Measurements from ENCODE around the gene ADAM22.

- TF ChIP-seq, protein P1, sequence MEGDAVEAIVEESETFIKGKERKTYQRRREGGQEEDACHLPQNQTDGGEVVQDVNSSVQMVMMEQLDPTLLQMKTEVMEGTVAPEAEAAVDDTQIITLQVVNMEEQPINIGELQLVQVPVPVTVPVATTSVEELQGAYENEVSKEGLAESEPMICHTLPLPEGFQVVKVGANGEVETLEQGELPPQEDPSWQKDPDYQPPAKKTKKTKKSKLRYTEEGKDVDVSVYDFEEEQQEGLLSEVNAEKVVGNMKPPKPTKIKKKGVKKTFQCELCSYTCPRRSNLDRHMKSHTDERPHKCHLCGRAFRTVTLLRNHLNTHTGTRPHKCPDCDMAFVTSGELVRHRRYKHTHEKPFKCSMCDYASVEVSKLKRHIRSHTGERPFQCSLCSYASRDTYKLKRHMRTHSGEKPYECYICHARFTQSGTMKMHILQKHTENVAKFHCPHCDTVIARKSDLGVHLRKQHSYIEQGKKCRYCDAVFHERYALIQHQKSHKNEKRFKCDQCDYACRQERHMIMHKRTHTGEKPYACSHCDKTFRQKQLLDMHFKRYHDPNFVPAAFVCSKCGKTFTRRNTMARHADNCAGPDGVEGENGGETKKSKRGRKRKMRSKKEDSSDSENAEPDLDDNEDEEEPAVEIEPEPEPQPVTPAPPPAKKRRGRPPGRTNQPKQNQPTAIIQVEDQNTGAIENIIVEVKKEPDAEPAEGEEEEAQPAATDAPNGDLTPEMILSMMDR (conservative IDR thresholded peaks at IDR 0.05 in 1 of 2, IDR thresholded peaks at IDR 0.05 in 1 of 2; ENCODE audit: low read depth in 1 of 2, low read length in 2 of 2): no peak
- TF ChIP-seq EZH2 (IDR thresholded peaks at IDR 0.05; ENCODE audit: low read length, missing control alignments): no peak
Observed at GRCh38 chr7:88226886-88227516, 292.9 kb downstream of the ADAM22 start.
